IMR-90 (cell line): ENCODE data around the gene RECQL5. TPM values are rescaled to one million over a fixed set of nuclear protein-coding genes. Genes with fewer than 3 reads are reported as not detected.

ENCODE experiments used
- ATAC-seq: fragments of 200-7000 bp; cut with Tn5 transposase; 2 replicates; pipeline ENCODE4 v1.9.1; 2020; ENCODE audit warnings: low read depth, mild to moderate bottlenecking, moderate library complexity
- BruUV-seq: library from RNA; stranded (reverse); fragments of 400-500 nt; replicated peaks from 2 replicates; lab custom pipeline; 2021; lab: Mats Ljungman, UMichigan
- CTCF ChIA-PET: fragments of 300-600 bp; formaldehyde crosslinking; extraction: SDS; loops from one replicate; lab custom pipeline; 2021; ENCODE audit warnings: antibody characterized with exemption; lab: Yijun Ruan, JAX
- POLR2A ChIA-PET: fragments of 300-600 bp; sonication (Branson Sonifier 250); formaldehyde crosslinking; loops from one replicate; lab custom pipeline; 2022; ENCODE audit warnings: antibody characterized with exemption; ENCODE audit not compliant: unreplicated experiment; lab: Charles Lee
- DNase-seq: peaks from one replicate; pipeline ENCODE4 v3.0.0; 2013
- H2AFZ ChIP-seq: replicated peaks from 2 replicates; pipeline ENCODE3; 2013; ENCODE audit warnings: low read length, mild to moderate bottlenecking; ENCODE audit not compliant: poor library complexity
- H2AK5ac ChIP-seq: 2 replicates; pipeline ENCODE4 v1.6.1; 2013; ENCODE audit warnings: low read depth, low read length, inconsistent platforms
- H2AK9ac ChIP-seq: replicated peaks from 2 replicates; pipeline ENCODE3; 2013; ENCODE audit warnings: mild to moderate bottlenecking, low read depth, low read length, moderate library complexity; ENCODE audit not compliant: poor library complexity
- H2BK120ac ChIP-seq: 2 replicates; pipeline ENCODE4 v1.6.1; 2013; ENCODE audit warnings: low read depth, low read length, inconsistent platforms
- H2BK15ac ChIP-seq: 3 replicates; pipeline ENCODE4 v1.6.1; 2013; ENCODE audit warnings: low read depth, low read length, inconsistent platforms
- H2BK20ac ChIP-seq: 2 replicates; pipeline ENCODE4 v1.6.1; 2013; ENCODE audit warnings: low read depth, mild to moderate bottlenecking, inconsistent platforms, low read length, moderate library complexity
- H2BK5ac ChIP-seq: 2 replicates; pipeline ENCODE4 v1.6.1; 2013; ENCODE audit warnings: mild to moderate bottlenecking, low read depth, low read length, inconsistent platforms; ENCODE audit not compliant: poor library complexity, severe bottlenecking
- H3K14ac ChIP-seq: replicated peaks from 2 replicates; pipeline ENCODE4 v1.6.1; 2013; ENCODE audit warnings: low read depth, low read length, inconsistent platforms
- H3K18ac ChIP-seq: 2 replicates; pipeline ENCODE4 v1.6.1; 2013; ENCODE audit warnings: low read depth, low read length, control low read depth
- H3K23ac ChIP-seq: 2 replicates; pipeline ENCODE4 v1.6.1; 2013; ENCODE audit warnings: low read depth, low read length, inconsistent platforms
- H3K27ac ChIP-seq: 2 replicates; pipeline ENCODE4 v1.5.1; 2013; ENCODE audit warnings: mild to moderate bottlenecking, control low read depth, low read length; ENCODE audit not compliant: insufficient read depth
- H3K27me3 ChIP-seq: 2 replicates; pipeline ENCODE4 v1.6.1; 2013; ENCODE audit warnings: low read length; ENCODE audit not compliant: control insufficient read depth, insufficient read depth
- H3K36me3 ChIP-seq: 2 replicates; pipeline ENCODE4 v1.6.1; 2013; ENCODE audit warnings: low read length, mixed read lengths; ENCODE audit not compliant: control insufficient read depth, insufficient read depth
- H3K4ac ChIP-seq: 2 replicates; pipeline ENCODE4 v1.6.1; 2013; ENCODE audit warnings: low read depth, low read length, inconsistent platforms
- H3K4me1 ChIP-seq: 2 replicates; pipeline ENCODE4 v1.6.1; 2013; ENCODE audit warnings: low read length, mixed read lengths; ENCODE audit not compliant: control insufficient read depth, insufficient read depth
- H3K4me2 ChIP-seq: 2 replicates; pipeline ENCODE4 v1.6.1; 2013; ENCODE audit warnings: low read depth, mild to moderate bottlenecking, control low read depth, low read length, moderate library complexity
- H3K4me3 ChIP-seq: 2 replicates; pipeline ENCODE4 v1.5.1; 2013; ENCODE audit warnings: low read depth, mild to moderate bottlenecking, control low read depth, low read length, moderate library complexity; ENCODE audit not compliant: insufficient read depth
- H3K56ac ChIP-seq: 2 replicates; pipeline ENCODE4 v1.6.1; 2013; ENCODE audit warnings: low read length, inconsistent platforms; ENCODE audit not compliant: insufficient read depth; ENCODE audit errors: extremely low read depth
- H3K79me1 ChIP-seq, 2 experiments: 2 replicates each; pipeline ENCODE4 v1.6.1; 2013; ENCODE audit warnings: low read length in 2 of 2, inconsistent platforms in 1 of 2, low read depth in 1 of 2
- H3K9ac ChIP-seq: 2 replicates; pipeline ENCODE4 v1.6.1; 2013; ENCODE audit warnings: low read depth, low read length, control low read depth
- H3K9me1 ChIP-seq: 2 replicates; pipeline ENCODE4 v1.6.1; 2013; ENCODE audit warnings: low read length, inconsistent platforms; ENCODE audit not compliant: insufficient read depth
- H3K9me3 ChIP-seq: 2 replicates; pipeline ENCODE4 v1.6.1; 2013; ENCODE audit warnings: low read length; ENCODE audit not compliant: control insufficient read depth, insufficient read depth
- H4K20me1 ChIP-seq: 2 replicates; pipeline ENCODE4 v1.6.1; 2013; ENCODE audit warnings: low read length, inconsistent platforms; ENCODE audit not compliant: insufficient read depth
- H4K5ac ChIP-seq: 2 replicates; pipeline ENCODE4 v1.6.1; 2013; ENCODE audit warnings: mild to moderate bottlenecking, low read depth, low read length, control low read depth
- H4K8ac ChIP-seq, 2 experiments: 2 replicates each; pipeline ENCODE4 v1.6.1; 2013; ENCODE audit warnings: low read depth in 2 of 2, low read length in 2 of 2, control low read depth in 1 of 2, inconsistent platforms in 1 of 2
- H4K91ac ChIP-seq: 2 replicates; pipeline ENCODE4 v1.6.1; 2013; ENCODE audit warnings: low read depth, low read length, inconsistent platforms; ENCODE audit not compliant: insufficient read depth
- BHLHE40 ChIP-seq: fragments of 150-350 bp; IDR thresholded peaks from 2 replicates; pipeline ENCODE4 v1.6.1; 2016; ENCODE audit warnings: mild to moderate bottlenecking, low read depth, low read length
- CEBPB ChIP-seq: IDR thresholded peaks from 2 replicates; pipeline ENCODE4 v1.6.1; 2012; ENCODE audit warnings: low read depth, low read length, improper control_type of control experiment
- CHD1 ChIP-seq: IDR thresholded peaks from 2 replicates; pipeline ENCODE4 v1.6.1; 2012; ENCODE audit warnings: low read depth, low read length, improper control_type of control experiment
- FOS ChIP-seq: fragments of 150-350 bp; IDR thresholded peaks from 2 replicates; pipeline ENCODE4 v1.6.1; 2016; ENCODE audit warnings: low read depth, low read length
- MAFK ChIP-seq: IDR thresholded peaks from 2 replicates; pipeline ENCODE4 v1.6.1; 2012; ENCODE audit warnings: low read depth, low read length, improper control_type of control experiment
- MAZ ChIP-seq: IDR thresholded peaks from 2 replicates; pipeline ENCODE4 v1.6.1; 2012; ENCODE audit warnings: low read depth, mild to moderate bottlenecking, low read length, improper control_type of control experiment, moderate library complexity, borderline replicate concordance
- MXI1 ChIP-seq: IDR thresholded peaks from 2 replicates; pipeline ENCODE4 v1.6.1; 2012; ENCODE audit warnings: low read depth, mild to moderate bottlenecking, low read length, moderate library complexity, borderline replicate concordance
- NFE2L2 ChIP-seq: fragments of 150-350 bp; IDR thresholded peaks from 2 replicates; pipeline ENCODE4 v1.6.1; 2016; ENCODE audit warnings: low read depth, mild to moderate bottlenecking, low read length
- POLR2A ChIP-seq: IDR thresholded peaks from 2 replicates; pipeline ENCODE4 v1.6.1; 2012; ENCODE audit warnings: mild to moderate bottlenecking, low read depth, low read length
- RAD21 ChIP-seq: IDR thresholded peaks from 2 replicates; pipeline ENCODE4 v1.6.1; 2012; ENCODE audit warnings: low read length, improper control_type of control experiment
- RCOR1 ChIP-seq: IDR thresholded peaks from 2 replicates; pipeline ENCODE4 v1.6.1; 2012; ENCODE audit warnings: mild to moderate bottlenecking, low read length, improper control_type of control experiment; ENCODE audit not compliant: insufficient replicate concordance
- RFX5 ChIP-seq: IDR thresholded peaks from 2 replicates; pipeline ENCODE4 v1.8.0; 2012; ENCODE audit warnings: low read depth, mild to moderate bottlenecking, low read length, moderate library complexity
- SMC3 ChIP-seq: fragments of 150-350 bp; IDR thresholded peaks from 2 replicates; pipeline ENCODE4 v1.6.1; 2016; ENCODE audit warnings: low read depth, mild to moderate bottlenecking, antibody characterized with exemption, low read length, moderate library complexity
- WGBS, 2 experiments: methylation state at CpG; one replicate each; pipeline versions ENCODE4 v1.1.5 to v1.1.7; 2013; ENCODE audit warnings: missing lambda C conversion rate in 2 of 2; ENCODE audit not compliant: insufficient read length in 1 of 2; ENCODE audit errors: extremely low coverage in 2 of 2; 5-methylcytosine and 5-hydroxymethylcytosine counted together
- dilution Hi-C: fragments of 300-500 bp; cut with HindIII; formaldehyde crosslinking; loops from one replicate; pipeline ENCODE4 v1.14.3; 2018; ENCODE audit warnings: low sequenced_read_pairs; ENCODE audit not compliant: unreplicated experiment
- in situ Hi-C: fragments of 300-500 bp; cut with MboI; formaldehyde crosslinking; loops from 3 replicates; pipeline ENCODE4 v1.14.3; 2019; ENCODE audit warnings: low sequenced_read_pairs, inconsistent platforms, mixed read lengths
- intact Hi-C: fragments of 100-400 bp; cut with micrococcal nuclease; formaldehyde crosslinking; loops from 2 replicates; pipeline ENCODE4 v1.10.0; 2022
- polyA plus RNA-seq, 3 experiments: library from polyadenylated mRNA; depleted of rRNA; stranded (reverse); fragments of >200 nt; gene quantifications; 2 replicates each; pipeline ENCODE4 v1.2.3, GENCODE V29; 2012; ENCODE audit warnings: low replicate concordance in 1 of 3
- total RNA-seq: library from RNA; depleted of rRNA; stranded (reverse); fragments of >200 nt; gene quantifications from 2 replicates; pipeline ENCODE4 v1.2.3, GENCODE V29; 2012
- TF ChIP-seq, protein P1 (sequence below): fragments of 150-350 bp; IDR thresholded peaks from 2 replicates; pipeline ENCODE4 v1.6.1; 2016; ENCODE audit warnings: low read depth, mild to moderate bottlenecking, low read length, moderate library complexity, borderline replicate concordance
- TF ChIP-seq, protein P2 (sequence below): fragments of 150-350 bp; IDR thresholded peaks from 2 replicates; pipeline ENCODE4 v1.6.1; 2017; ENCODE audit warnings: mild to moderate bottlenecking, antibody characterized with exemption, low read length, low read depth
- TF ChIP-seq, protein P3 (sequence below): conservative IDR thresholded peaks from 2 replicates; pipeline ENCODE4 v1.5.1; 2012; ENCODE audit warnings: mild to moderate bottlenecking, low read depth, low read length, improper control_type of control experiment

RECQL5 gene
- total and polyA plus RNA-seq, 2 of the 4 experiments (the other 2 are of a cell fraction), result 7.3 to 23.7 TPM

DNA sequence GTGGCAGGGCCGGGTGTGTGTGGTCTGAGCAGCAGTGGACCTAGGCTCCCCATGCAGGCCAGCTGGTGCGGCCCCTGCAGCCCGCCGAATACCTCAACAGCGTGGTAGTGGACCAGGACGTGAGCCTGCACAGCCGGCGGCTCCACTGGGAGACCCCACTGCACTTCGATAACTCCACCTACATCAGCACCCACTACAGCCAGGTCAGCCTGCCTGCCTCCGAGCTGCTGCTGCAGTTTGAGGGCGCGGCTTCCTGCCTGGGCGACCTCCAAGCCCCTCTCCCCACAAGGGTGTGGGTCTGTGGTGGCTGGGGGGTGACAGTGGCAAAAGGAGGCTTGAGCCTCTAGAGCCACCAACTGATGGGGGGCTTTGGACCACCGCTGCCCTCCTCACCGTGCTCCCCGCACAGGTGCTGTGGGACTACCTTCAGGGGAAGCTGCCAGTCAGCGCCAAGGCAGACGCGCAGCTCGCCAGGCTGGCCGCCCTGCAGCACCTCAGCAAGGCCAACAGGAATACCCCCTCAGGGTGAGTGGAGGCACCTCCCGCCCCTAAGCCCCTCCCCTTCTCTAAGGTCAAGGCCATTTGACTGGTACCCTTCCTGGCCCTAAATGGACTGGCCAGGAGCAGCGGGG, 42.1 kb downstream of the RECQL5 start:
- Histone ChIP-seq H3K4me1 (peaks cover 5% of the 10 kb centered on the region; the same call in 1 of the 2 replicates), H2BK20ac (no peak overlapping the region), H4K8ac (no peak overlapping the region), H2BK5ac (no peak overlapping the region), H4K5ac (no peak overlapping the region), H2BK15ac (no peak overlapping the region), H3K27me3 (peaks cover 4% of the 10 kb centered on the region; the same call in 1 of the 2 replicates), H3K4ac (no peak overlapping the region), H2AK5ac (no peak overlapping the region), H2AK9ac (no peak overlapping the region), H3K14ac (no peak overlapping the region), H3K4me2 (no peak overlapping the region), H2BK120ac (no peak overlapping the region), H3K4me3 (no peak overlapping the region), H2AFZ (no peak overlapping the region), H3K56ac (no peak overlapping the region), H4K20me1 (no peaks in the 10 kb centered on the region; the same call in 1 of the 2 replicates), H3K9me1 (no peaks in the 10 kb centered on the region), H4K91ac (no peak overlapping the region), H3K23ac (no peak overlapping the region), H3K9ac (no peak overlapping the region), H3K18ac (no peak overlapping the region), H3K36me3 (no peaks in the 10 kb centered on the region; the same call in 1 of the 2 replicates), H3K27ac (no peak overlapping the region), H3K79me1 (no peaks in the 10 kb centered on the region), H3K9me3 (no peaks in the 10 kb centered on the region)
- POLR2A ChIA-PET, result no interaction called here
- no peak for TF ChIP-seq MAZ
- TF ChIP-seq, protein P1, sequence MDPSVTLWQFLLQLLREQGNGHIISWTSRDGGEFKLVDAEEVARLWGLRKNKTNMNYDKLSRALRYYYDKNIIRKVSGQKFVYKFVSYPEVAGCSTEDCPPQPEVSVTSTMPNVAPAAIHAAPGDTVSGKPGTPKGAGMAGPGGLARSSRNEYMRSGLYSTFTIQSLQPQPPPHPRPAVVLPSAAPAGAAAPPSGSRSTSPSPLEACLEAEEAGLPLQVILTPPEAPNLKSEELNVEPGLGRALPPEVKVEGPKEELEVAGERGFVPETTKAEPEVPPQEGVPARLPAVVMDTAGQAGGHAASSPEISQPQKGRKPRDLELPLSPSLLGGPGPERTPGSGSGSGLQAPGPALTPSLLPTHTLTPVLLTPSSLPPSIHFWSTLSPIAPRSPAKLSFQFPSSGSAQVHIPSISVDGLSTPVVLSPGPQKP, result no peak
- TF ChIP-seq FOS, result no peak
- TF ChIP-seq CHD1, result no peak
- TF ChIP-seq RAD21, result no peak
- TF ChIP-seq RCOR1, result no peak
- TF ChIP-seq MXI1, result no peak
- no peak for TF ChIP-seq NFE2L2
- no peak for TF ChIP-seq MAFK
- no peak for TF ChIP-seq BHLHE40
- TF ChIP-seq, protein P2, sequence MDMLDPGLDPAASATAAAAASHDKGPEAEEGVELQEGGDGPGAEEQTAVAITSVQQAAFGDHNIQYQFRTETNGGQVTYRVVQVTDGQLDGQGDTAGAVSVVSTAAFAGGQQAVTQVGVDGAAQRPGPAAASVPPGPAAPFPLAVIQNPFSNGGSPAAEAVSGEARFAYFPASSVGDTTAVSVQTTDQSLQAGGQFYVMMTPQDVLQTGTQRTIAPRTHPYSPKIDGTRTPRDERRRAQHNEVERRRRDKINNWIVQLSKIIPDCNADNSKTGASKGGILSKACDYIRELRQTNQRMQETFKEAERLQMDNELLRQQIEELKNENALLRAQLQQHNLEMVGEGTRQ, result no peak
- no peak for TF ChIP-seq SMC3
- TF ChIP-seq, protein P3, sequence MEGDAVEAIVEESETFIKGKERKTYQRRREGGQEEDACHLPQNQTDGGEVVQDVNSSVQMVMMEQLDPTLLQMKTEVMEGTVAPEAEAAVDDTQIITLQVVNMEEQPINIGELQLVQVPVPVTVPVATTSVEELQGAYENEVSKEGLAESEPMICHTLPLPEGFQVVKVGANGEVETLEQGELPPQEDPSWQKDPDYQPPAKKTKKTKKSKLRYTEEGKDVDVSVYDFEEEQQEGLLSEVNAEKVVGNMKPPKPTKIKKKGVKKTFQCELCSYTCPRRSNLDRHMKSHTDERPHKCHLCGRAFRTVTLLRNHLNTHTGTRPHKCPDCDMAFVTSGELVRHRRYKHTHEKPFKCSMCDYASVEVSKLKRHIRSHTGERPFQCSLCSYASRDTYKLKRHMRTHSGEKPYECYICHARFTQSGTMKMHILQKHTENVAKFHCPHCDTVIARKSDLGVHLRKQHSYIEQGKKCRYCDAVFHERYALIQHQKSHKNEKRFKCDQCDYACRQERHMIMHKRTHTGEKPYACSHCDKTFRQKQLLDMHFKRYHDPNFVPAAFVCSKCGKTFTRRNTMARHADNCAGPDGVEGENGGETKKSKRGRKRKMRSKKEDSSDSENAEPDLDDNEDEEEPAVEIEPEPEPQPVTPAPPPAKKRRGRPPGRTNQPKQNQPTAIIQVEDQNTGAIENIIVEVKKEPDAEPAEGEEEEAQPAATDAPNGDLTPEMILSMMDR, result no peak
- TF ChIP-seq CEBPB, result no peak
- TF ChIP-seq POLR2A, result no peak
- no peak for TF ChIP-seq RFX5
- BruUV-seq, result no TSS peak
- DNase-seq (no peak), ATAC-seq (no peak)
- in situ Hi-C loops, result no loop called here
- 80% methylated on average over 1 of the region's 23 CpGs; no CpG with 5 or more reads in 1 of the 2 experiments for WGBS, 2 experiments
- intact Hi-C loops, result no loop called here
- CTCF ChIA-PET, result no interaction called here
- dilution Hi-C loops, result no loop called here
